ENCODE data around the gene TRIM15. TPM values are rescaled to one million over a fixed set of nuclear protein-coding genes. Genes with fewer than 3 reads are reported as not detected.

Gene TRIM15
- total and polyA plus RNA-seq, 10 donors = 0.13 to 0.29 TPM; not detected in 8

DNA sequence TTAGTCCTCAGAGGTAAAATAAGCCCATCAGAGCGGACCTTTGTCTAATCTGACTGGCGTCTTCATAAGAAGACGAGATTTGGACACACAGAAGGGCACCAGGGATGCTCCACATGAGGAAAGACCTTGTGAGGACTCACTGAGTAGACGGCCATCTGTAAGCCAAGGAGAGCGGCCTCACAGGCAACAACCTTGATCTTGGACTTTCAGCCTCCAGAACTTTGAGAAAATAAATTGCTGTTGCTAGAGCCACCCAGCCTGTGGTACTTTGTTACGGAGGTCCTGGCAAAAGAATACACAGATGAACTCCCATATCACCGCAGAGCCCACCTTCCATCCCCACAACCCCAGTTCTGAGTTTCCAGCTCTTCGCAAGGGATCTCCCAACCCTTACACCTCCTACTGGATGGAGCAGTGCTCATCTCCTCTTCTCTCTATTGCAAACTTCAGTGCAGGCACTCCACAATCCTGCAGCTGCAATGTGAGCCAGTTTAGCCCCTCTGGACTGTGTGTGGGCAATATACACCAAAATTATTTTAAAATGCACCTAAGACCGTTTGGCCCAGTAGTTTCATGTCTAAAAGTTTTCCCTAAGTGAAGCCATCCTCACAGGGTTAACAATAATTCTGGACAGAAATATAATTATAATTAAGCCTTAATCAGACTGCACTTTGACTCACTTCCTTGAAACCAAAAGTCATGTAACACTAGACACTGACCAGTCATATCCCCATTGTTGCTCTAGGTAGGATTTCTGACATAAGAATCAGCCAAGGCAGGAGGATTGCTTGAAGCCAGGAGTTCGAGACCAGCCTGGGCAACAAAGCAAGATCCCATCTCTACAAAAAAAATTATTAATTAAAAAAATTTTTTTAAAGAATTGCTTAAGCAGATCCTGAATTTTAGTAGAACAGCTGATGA, 41.6 kb upstream of the TRIM15 start:
- no peak overlapping the region for H3K27ac ChIP-seq
- H3K4me3 ChIP-seq = no peak overlapping the region
- no peak for TF ChIP-seq POLR2AphosphoS5 (IDR thresholded peaks at IDR 0.05)
- no peak for TF ChIP-seq POLR2A (IDR thresholded peaks at IDR 0.05)
- DNase-seq = no peak
- no peaks in the 10 kb centered on the region for H3K36me3 ChIP-seq
- H3K9me3 ChIP-seq = no peaks in the 10 kb centered on the region
- WGBS, 5 donors = 78 to 89% (median 87%) methylated on average over 9 to 10 of the region's 10 CpGs
- intact Hi-C loops (cut with DNase I; ENCODE audit: low total_unique reads) = no loop called here
- H3K4me1 ChIP-seq = no peaks in the 10 kb centered on the region
- H3K27me3 ChIP-seq (replicated peaks in 1 of 7) = peaks cover 0 to 37% (median under 1%) of the 10 kb centered on the region in 7 donors

DNA sequence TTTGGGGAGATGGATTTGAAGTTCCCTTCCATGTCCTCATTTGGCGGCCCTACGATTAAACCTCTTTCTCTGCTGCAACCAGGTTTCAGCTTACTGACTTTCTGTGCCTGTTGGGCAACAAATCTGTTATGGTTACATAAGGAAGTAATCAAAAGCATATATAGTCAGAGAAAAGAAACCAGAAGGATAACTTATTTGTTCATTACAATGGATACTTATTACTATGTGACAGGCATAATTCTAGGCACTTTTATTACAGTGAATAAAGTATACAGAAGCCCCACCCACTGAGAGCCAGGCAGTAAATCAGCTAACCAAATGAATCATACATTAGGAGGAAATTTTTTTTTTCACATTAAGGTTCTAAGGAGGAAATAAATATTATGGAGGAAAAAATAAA, 40.8 kb upstream of the TRIM15 start:
- 24 to 90% (median 26%) methylated on average over 2 of the region's 2 CpGs for WGBS, 5 donors
- intact Hi-C loops (cut with DNase I; ENCODE audit: low total_unique reads) = no loop called here
- Histone ChIP-seq H3K27me3 (replicated peaks in 1 of 7) (peaks cover 0 to 37% (median 9%) of the 10 kb centered on the region in 7 donors), H3K36me3 (no peaks in the 10 kb centered on the region), H3K4me1 (peaks cover 0 to 4% (median 1%) of the 10 kb centered on the region in 6 donors), H3K4me3 (no peak overlapping the region), H3K27ac (no peak overlapping the region), H3K9me3 (no peaks in the 10 kb centered on the region)
- TF ChIP-seq POLR2A (IDR thresholded peaks at IDR 0.05) = no peak
- TF ChIP-seq, protein P1, sequence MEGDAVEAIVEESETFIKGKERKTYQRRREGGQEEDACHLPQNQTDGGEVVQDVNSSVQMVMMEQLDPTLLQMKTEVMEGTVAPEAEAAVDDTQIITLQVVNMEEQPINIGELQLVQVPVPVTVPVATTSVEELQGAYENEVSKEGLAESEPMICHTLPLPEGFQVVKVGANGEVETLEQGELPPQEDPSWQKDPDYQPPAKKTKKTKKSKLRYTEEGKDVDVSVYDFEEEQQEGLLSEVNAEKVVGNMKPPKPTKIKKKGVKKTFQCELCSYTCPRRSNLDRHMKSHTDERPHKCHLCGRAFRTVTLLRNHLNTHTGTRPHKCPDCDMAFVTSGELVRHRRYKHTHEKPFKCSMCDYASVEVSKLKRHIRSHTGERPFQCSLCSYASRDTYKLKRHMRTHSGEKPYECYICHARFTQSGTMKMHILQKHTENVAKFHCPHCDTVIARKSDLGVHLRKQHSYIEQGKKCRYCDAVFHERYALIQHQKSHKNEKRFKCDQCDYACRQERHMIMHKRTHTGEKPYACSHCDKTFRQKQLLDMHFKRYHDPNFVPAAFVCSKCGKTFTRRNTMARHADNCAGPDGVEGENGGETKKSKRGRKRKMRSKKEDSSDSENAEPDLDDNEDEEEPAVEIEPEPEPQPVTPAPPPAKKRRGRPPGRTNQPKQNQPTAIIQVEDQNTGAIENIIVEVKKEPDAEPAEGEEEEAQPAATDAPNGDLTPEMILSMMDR (IDR thresholded peaks at IDR 0.05 in 8 of 11, conservative IDR thresholded peaks at IDR 0.05 in 3 of 11) = no peak
- TF ChIP-seq POLR2AphosphoS5 (IDR thresholded peaks at IDR 0.05) = no peak
- no peak for DNase-seq

DNA sequence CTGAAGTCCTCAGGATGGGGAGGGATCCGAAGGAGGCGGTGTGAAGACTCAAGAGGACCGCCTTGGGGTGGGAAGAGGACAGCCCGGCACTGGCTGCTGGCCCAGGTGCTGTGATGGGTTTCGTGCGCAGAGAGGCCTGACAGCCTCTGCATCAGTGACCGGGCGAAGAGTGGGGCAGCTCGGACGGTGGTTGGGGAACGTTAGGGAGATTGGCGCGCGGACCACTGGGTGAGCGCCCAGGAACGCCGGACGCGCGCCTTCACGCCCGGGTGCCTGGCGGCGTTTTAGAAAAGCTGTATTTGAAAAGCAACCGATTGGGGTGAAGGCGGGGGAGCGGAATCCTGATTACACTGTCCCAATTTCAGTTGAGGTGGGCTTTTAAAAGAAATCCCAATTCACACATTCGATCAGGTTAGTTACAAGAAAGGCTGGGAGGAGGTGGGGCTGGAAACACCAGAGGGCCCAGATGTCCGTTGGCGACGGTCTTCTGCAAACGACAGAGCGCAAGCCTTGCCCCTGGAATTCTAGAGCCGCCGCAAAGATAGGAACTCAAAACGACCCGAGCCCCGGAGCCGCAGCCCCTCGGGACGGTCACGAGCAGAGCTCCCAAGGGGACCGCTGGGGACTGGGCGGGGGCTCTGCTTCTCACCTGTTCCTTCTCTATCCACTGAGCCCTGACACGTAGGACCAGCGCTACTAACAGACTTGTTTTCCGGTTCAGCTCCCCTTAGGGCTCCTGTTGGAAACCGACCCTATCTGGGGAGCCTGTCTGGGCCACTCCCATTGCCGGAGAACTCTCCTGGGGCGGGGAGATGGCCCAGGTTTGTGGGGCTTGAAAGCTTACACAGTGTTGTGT, 35.9 kb upstream of the TRIM15 start:
- H3K27me3 ChIP-seq (replicated peaks in 1 of 7) = peaks cover 0 to 70% (median 54%) of the 10 kb centered on the region in 7 donors
- no peak overlapping the region for H3K27ac ChIP-seq
- no peaks in the 10 kb centered on the region for H3K9me3 ChIP-seq
- no peak for DNase-seq
- H3K36me3 ChIP-seq = no peaks in the 10 kb centered on the region
- 24 to 36% (median 27%) methylated on average over 40 to 50 of the region's 50 CpGs for WGBS, 5 donors
- intact Hi-C loops (cut with DNase I; ENCODE audit: low total_unique reads) = no loop called here
- H3K4me1 ChIP-seq = peaks cover 2 to 23% (median 17%) of the 10 kb centered on the region in 6 donors
- H3K4me3 ChIP-seq = peak overlapping the region in 1 of 8 donors; percentile 30
- TF ChIP-seq POLR2A (IDR thresholded peaks at IDR 0.05) (no peak), POLR2AphosphoS5 (IDR thresholded peaks at IDR 0.05) (no peak)
- TF ChIP-seq, protein P1 (IDR thresholded peaks at IDR 0.05 in 8 of 11, conservative IDR thresholded peaks at IDR 0.05 in 3 of 11) = no peak

DNA sequence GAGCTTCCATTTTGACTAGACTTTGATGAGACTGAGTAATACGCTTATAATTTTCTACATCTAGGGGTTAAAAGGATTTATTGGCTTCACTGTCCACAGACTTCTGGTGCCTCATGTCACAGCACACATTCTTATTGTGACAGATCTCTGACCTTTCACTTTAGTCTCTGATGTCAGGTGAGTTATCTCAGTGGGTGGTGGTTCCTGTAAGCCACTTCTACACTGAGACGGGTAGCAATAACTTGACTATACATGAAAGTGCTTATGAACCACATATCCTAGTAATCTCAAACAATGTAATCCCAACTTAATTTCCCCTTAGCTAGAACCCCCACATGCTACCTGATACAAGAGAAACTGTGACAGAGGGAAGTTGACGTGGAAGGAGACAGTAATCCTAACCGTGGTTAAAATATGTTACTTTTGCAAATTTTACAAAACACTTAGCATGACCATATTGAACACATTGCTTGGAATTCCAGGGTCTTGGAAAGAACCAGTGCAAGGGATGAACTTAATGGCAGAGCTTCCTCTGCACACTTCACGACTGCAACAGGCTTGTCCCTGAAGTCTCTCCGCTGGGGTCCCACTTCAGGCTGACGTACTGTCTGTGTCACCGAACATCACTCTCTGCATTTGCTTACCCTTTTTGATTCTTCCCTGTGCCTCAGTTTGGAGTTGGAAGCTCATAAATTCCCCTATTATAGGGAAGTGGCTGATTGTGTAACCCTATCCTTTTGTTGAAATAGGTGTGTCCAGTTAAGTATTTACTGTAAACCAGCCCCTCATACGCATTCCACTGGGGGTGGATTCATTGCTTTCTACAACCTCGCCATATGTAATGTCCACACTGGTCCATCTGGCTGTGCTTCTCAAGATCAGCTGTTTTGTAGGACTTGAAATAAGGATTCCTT, 33.8 kb upstream of the TRIM15 start:
- intact Hi-C loops (cut with DNase I; ENCODE audit: low total_unique reads) = loop anchor here (10.0 kb wide), 1 partner anchor 285 kb away; no protein-coding TSS in a partner anchor
- WGBS, 5 donors = 62 to 76% (median 73%) methylated on average over 10 of the region's 10 CpGs
- H3K36me3 ChIP-seq = no peaks in the 10 kb centered on the region
- no peak overlapping the region for H3K27ac ChIP-seq
- H3K9me3 ChIP-seq = no peaks in the 10 kb centered on the region
- TF ChIP-seq POLR2A (IDR thresholded peaks at IDR 0.05) = no peak
- TF ChIP-seq, protein P1 (IDR thresholded peaks at IDR 0.05 in 8 of 11, conservative IDR thresholded peaks at IDR 0.05 in 3 of 11) = no peak
- H3K4me3 ChIP-seq = no peak overlapping the region
- H3K27me3 ChIP-seq (replicated peaks in 1 of 7) = peaks cover 0 to 79% (median 59%) of the 10 kb centered on the region in 7 donors
- peaks cover 2 to 23% (median 17%) of the 10 kb centered on the region in 6 donors for H3K4me1 ChIP-seq
- DNase-seq = no peak
